ENCODE results near the gene STK17B.
"Not testable (repeated sequence)": the region's sequence is repeated elsewhere in the genome, so short reads cannot be mapped to it uniquely, and the experiment has no call there.

The STK17B gene

DNA sequence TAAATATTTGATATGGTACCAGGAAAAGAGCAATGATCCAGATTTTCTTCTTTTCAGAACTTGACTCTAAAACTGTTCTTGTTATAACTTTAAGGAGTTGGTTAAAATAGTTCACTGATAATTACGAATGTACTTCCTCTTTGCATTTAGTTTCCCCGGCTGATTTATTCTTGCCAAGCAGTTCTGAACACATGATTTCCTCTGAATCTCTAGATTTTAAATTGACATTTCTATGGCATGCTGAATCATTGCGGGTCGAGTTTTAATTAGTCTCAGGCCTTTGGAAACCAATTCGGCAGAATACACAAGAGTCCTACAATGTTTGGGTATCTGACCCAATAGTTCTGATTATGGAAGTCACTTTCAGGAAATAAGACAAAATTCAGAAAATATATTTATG is 65.4 kb downstream of the STK17B start:
- no peak for DNase-seq

DNA sequence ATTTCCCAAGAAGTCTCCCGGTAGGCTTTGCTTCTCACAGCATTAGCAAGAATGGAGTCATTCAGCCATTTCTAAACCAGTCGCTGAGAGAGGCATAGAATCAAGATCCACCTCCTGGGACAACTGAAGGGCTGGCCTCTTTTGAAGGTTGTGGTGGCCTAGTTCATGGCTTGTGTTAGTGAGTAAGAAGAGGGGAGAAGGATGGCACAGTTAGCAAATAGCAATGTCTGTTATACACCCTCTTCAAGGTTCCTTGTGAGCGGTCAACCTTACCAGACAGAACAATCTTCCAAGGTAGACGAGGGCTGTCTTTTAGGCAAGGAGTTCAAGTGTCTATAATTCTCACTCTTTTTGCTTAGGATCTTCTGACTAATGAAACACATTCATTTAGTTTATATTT is 67.3 kb downstream of the STK17B start:
- no peak for DNase-seq

- DNase-seq = no peak
Measured at GRCh38 chr2:196103626-196104025, 67.8 kb downstream of the STK17B start.

DNA sequence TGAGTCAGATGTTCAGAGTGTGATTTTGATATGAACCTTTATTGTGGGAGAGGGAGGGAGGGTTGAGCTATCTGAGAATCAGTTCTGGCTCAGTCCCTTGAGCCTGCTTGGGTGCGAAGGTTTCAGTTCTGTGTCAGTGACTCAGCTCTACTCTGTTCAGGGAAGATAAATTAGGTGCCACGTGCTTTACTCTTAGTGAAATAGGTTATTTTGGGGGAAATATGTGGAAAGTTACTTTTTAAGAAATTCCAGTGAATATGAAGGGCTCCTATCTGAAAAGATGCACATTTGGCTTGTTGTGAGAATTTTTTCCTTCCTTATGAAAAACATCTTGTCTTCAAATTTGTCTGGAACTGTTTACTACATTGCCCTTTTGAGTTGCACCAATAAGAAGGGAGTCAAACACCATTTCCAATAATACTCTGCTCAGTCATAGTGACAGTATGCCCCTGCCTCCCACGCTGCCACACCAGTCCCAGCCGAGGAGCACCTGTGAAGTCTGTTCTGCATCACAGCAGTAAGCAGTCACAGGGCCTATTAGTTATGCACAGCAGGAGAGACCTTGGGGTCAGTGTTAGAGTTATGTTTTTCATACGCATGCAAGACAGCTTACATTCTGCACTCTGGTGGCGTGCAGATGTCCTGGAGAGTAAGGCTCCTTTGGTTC is 69.9 kb downstream of the STK17B start:
- peak; percentile 39 for DNase-seq

- no peak for DNase-seq
Measured at GRCh38 chr2:196099916-196100315, 71.5 kb downstream of the STK17B start.

DNA sequence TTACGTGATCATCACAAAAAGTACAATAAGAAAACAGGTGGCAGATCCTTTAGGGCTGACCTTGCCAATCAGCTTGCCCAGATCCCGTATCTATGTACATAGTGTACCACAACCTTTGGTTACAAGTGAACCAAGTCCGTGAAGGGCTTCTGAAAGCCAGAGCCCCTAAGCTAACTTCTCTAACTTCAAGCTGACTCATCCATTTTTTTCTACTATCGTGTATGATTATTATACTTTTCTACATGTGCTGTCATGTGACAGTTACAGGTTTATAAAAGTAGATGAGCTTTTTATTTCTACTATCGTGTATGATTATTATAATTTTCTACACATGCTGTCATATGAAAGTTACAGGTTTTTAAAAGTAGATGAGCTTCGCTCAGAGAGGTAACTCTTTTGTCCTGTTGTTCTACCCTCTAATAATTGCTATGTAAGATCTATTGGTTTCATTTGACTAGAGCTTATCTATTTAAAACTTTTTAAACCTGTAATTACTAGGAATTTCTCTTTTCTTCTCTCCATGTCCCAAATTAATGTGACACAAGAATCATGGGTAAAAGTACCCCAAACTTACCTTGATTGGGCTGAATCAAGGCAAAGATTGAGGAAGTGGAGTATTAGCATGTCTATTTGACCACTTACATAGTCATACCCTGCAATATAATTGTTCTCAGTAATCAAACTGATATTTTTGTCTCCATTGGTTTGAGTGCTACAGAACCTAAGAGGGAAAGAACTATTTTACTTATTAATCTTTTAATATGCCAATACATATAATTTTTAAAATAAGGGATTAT is 73.3 kb downstream of the STK17B start:
- DNase-seq = no peak

DNA sequence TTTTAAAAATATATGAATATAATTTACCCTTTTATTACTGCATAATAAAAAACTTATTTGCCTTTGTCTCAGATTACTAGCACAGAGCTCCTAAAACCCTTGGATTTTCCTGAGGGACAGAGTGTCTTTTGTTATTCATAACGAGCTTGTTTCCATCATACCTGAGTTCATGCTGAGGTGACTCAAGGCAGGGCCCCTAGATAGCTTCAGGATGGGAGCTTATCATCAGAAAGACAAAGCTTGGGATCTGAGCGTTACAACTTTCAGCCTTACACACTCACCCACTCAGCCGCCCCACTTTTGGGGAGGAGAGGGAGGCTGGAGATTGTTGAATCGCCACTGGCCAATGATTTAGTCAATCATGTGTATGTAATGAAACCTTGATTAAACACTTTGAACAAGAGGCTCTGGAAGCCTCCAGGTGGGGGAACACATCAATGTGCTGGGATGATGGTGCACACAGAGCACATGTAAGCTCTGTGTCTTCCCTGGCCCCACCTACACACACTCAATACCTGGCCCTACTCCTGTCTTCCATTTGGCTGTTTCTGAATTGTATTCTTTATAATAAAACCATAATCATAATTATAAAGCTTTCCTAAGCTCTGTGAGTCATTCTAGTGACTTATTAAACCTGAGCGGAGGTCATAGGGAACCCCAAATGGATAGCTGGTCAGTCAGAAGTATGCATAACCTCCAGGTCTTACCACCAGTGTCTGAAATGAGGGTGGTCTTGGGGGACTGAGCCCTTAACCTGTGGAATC is 74.2 kb downstream of the STK17B start:
- DNase-seq = no peak

DNA sequence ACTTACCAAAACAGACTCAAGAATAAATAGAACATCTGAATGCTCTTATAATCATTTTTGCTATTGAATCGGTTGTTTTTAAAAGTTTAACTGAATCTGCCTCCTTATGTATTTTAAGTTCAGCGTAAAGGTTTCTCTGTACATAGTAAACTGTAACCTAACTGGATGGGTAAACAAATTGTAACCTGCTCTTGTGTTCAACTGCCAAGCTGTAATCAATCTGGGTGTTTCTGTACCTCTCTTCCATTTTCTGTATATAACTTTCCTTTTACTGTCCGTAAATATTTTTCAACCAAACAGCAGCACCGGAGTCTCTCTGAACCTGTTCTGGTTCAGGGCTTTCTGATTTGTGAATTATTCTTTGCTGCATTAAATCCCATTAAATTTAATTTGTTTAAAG is 75.1 kb downstream of the STK17B start:
- no peak for DNase-seq

DNA sequence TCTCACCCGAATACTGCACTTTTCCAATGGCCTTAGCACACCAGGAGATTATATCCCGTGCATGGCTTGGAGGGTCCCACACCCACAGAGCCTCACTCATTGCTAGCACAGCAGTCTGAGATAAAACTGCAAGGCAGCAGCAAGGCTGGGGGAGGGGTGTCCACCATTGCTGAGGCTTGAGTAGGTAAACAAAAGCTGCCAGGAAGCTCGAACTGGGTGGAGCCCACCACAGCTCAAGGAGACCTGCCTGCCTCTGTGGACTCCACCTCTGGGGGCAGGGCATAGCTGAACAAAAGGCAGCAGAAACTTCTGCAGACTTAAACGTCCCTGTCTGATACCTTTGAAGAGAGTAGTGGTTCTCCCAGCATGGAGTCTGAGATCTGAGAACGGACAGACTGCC is 81.9 kb downstream of the STK17B start:
- DNase-seq = not testable (repeated sequence)

DNA sequence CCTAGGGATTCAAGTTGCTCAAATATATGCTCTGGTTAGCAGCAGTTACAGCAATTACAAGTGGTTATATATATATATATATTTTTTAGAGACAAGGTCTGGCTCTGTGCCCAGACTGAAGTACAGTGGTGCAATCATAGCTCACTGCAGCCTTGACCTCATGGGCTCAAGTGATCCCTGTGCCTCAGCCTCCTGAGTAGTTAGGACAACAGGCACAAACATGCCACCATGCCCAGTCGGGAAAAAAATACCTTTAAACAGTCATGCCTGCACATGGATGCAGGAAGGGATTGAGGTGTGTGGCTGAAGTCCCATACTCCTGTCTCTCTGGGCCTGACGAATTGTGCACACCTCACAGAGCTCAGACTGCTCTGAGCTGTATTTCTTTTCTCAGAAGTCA is 83.2 kb downstream of the STK17B start:
- no peak for DNase-seq

DNA sequence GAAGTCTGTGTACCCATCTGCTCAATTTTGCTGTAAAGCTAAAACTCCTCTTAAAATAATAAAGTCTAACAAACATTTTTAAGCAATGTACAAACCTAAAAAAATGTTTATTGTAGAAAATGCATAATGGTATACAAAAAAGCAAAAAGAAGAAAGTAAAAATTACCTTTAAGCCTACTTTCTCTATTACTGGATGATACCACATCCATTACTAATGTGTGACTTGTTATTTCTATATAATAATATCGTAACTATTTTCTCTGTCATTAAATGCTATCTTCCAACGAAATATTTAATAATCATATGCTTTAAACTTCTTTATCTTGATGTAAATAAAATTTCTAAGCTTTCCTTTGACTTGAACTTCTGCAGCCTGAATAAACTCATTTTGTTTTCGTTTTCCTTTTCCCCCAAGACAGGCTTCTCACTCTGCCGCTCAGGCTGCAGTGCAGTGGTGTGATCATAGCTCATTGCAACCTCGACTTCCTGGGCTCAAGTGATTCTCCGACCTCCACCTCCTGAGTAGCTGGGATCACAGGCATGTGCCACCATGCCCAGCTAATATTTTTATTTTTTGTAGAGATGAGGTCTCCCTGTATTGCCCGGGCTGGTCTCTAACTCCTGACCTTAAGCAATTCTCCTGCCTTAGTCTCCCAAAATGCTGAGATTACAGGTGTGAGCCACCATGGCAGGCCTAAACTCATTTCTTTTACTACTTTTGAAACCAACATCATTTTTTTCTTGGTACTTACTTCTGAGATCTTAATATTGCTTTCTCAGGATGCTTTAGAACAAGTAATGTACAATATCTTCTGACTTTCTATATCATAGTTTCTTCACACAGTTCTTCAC is 84.6 kb downstream of the STK17B start:
- no peak for DNase-seq

- DNase-seq = no peak
Measured at GRCh38 chr2:196083601-196084000, 87.8 kb downstream of the STK17B start.
